Heart left ventricle (tissue), 13 donors: ENCODE data around the gene ZNF662.

Experiments used
- POLR2A ChIP-seq, 2 donors: fragments of 450-650 bp; IDR thresholded peaks; one replicate each; pipeline ENCODE4 v1.6.1; 2017; ENCODE audit warnings: antibody characterized with exemption in 2 of 2, mild to moderate bottlenecking in 2 of 2, moderate library complexity in 2 of 2
- TF ChIP-seq, protein P1 (sequence below), 12 donors: fragments of 200-600 bp; sonication (generic) in 4 of 12; IDR thresholded peaks; one replicate each; pipeline versions ENCODE4 v1.5.0 to v1.8.0; 2018 to 2022; ENCODE audit warnings: antibody characterized with exemption in 12 of 12, mild to moderate bottlenecking in 5 of 12
- donor health status: ischemic (EF 13 %, LVEDD 7.1; RV severe dilation, severe dysfunction).
- donor health status: DM: no; HTN: yes; CAD: no.
- donor health status: DM: no; HTN: no; CAD: no.
- donor health status: ischemic (EF 25% LVEDD 6.9; RV normal size, moderate dysfunction).
- donor health status: ischemic (EF 25% LVEDD 5.7; RV mildly dilated, moderate dysfunction).
- donor health status: ischemic (EF 35%, LVEDD 5.7; RV mildly dilated, moderate dysfunction).
- donor health status: nonischemic (EF 11% LVEDD 7.7; RV severe dilation, severe dysfunction).
- donor health status: DM: yes; HTN: yes; CAD: no.
- donor health status: PGD.
- donor health status: ischemic (EF 29% LVEDD 5.4; RV normal size, mild dysfunction).
- donor health status: nonischemic (EF 23%, LVEDD 6.1; RV moderate dilation, normal function).

DNA sequence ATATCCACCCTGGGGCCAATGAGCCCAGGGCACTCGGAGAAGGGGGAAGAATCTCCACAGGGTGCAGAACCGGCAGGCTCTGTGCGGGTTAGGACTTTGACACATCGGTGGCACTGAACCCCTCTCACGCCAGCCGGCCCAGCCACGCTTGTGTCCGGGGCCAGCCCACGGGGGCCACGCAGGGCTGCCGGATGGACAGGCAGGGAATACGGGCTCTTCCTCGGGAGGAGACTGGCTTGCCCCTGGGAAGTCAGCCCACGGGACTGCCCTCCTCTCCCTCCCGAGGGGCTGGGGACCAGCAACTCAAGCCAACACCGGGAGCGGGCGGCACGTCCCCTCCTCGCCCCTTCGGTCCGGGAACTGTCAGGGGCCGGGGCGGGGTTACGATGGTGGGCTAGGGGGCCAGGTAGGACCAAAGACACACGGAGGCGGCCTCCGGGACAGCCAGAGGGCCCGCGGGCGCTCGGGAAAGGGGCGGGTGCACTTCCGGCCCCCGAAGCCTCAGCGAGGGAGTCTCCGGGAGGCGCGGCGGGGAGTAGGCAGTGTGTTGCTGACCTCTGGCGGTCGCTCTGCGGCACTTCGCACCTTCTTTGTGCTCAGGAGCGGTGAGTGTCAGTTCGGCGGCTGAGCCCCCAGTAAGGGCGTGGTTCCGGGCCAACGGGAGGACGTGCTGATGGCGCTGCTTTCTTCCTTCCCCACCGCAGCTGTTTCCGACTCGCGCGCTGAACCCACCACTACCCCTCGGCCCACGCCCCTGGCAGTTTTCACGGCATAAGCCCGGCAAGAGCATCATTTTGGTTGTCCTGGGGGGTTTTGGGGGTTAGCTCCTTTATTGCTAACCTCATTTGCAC is 25.1 kb upstream of the ZNF662 start:
- TF ChIP-seq, protein P1, sequence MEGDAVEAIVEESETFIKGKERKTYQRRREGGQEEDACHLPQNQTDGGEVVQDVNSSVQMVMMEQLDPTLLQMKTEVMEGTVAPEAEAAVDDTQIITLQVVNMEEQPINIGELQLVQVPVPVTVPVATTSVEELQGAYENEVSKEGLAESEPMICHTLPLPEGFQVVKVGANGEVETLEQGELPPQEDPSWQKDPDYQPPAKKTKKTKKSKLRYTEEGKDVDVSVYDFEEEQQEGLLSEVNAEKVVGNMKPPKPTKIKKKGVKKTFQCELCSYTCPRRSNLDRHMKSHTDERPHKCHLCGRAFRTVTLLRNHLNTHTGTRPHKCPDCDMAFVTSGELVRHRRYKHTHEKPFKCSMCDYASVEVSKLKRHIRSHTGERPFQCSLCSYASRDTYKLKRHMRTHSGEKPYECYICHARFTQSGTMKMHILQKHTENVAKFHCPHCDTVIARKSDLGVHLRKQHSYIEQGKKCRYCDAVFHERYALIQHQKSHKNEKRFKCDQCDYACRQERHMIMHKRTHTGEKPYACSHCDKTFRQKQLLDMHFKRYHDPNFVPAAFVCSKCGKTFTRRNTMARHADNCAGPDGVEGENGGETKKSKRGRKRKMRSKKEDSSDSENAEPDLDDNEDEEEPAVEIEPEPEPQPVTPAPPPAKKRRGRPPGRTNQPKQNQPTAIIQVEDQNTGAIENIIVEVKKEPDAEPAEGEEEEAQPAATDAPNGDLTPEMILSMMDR (IDR thresholded peaks at IDR 0.05), result peak; percentile 82 to 97 (median 94)
- peak in 1 of 2 donors; percentile 25 for TF ChIP-seq POLR2A (IDR thresholded peaks at IDR 0.05)
